GM19452 (cell line): ENCODE measurements around the gene CHAT.

Source experiments
- ATAC-seq: cut with Tn5 transposase; IDR thresholded peaks from one replicate; pipeline ENCODE4 v1.9.1; 2021; ENCODE audit not compliant: unreplicated experiment

CHAT gene

GRCh38 chr10:49628599-49628998 lies 14.8 kb downstream of the CHAT start:
- ATAC-seq, result no peak

- ATAC-seq, result no peak
Observed at GRCh38 chr10:49629431-49629881, 15.6 kb downstream of the CHAT start.

GRCh38 chr10:49631975-49632374 lies 18.1 kb downstream of the CHAT start:
- no peak for ATAC-seq

GRCh38 chr10:49632406-49633317 lies 18.8 kb downstream of the CHAT start:
- no peak for ATAC-seq

- no peak for ATAC-seq
Observed at GRCh38 chr10:49633327-49634068, 19.7 kb downstream of the CHAT start.

GRCh38 chr10:49634069-49634660 lies 20.3 kb downstream of the CHAT start:
- no peak for ATAC-seq

GRCh38 chr10:49642311-49642710 lies 28.5 kb downstream of the CHAT start:
- ATAC-seq, result no peak

DNA sequence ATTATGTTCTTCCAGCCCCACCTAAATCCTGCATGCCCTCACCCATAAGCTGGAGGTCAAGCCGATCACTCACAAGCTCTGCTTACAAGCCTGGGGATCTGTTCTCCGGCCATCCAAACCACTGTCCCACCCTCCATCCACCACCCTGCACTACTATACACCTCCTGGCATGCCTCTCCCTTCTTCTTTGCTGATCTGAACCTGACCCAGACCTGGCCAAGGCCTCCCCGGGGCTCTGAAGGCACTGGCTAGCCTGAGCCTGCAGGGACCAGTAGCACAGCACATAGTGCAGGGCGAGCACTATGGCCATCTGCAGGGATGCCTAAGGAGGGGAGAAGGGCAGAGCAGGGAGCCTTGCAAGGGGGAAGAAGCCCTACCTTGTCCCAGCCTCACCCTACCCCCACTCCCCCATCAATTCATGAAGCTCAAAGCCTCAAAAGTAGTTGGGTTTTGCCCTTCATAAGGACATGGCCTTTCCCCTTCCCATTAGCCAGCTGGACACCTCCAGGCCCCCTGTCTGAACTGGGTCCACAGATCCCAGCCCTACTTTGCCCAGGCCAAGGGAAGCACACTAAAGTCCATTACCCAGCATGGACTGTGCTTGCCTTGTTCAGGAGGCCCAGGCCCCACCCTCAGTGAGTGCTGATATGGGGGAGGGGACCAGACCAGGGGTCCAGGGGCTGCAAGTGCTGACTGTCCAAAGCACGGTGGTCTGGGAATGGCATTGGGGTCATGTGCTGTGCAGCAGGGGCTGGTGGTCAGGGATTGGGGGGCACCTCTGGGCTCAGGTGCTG lies 29.6 kb downstream of the CHAT start:
- ATAC-seq, result no peak

- ATAC-seq, result no peak
Observed at GRCh38 chr10:49644035-49644646, 30.3 kb downstream of the CHAT start.

- no peak for ATAC-seq
Observed at GRCh38 chr10:49645417-49645816, 31.6 kb downstream of the CHAT start.

DNA sequence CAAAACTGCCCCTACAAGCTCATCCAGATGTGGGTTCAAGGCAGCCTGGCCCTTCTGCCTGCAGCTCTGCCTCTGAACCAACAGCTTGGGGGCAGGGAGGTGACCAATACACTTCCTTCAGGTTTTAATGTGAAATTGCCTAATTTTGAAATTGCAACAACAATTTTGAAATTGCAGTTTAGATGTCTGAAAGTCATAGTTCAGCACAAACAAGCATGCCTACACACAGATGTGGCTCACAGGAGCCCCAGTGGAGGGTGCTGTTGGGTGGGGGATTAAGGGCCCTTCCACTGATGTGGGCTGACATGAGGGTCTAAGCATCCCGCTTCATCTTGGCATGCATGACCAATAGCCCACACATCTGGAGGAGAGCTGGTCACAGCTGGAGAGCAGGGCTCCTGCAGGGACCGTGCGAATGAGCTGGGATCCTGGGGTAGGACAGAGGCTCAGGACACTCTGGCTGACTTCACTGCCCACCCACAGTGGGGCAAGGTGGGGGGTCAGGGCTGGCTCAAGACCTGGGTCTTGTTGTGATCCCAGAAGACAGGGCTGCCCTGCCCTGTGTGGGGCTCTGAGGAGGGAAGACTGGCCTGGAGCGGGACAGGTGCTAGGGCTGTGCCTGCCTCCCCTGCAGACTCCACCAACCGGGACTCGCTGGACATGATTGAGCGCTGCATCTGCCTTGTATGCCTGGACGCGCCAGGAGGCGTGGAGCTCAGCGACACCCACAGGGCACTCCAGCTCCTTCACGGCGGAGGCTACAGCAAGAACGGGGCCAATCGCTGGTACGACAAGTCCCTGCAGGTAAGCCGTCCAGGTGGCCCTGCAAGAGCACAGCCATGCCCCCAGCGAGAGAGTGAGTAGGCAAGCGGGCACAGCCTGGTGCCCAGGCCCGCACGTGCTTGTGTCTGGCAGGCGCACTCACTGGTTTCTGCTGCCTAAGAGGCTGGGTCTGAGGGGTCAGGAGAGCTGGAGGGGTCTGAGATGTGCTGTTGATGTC lies 32.3 kb downstream of the CHAT start:
- no peak for ATAC-seq

DNA sequence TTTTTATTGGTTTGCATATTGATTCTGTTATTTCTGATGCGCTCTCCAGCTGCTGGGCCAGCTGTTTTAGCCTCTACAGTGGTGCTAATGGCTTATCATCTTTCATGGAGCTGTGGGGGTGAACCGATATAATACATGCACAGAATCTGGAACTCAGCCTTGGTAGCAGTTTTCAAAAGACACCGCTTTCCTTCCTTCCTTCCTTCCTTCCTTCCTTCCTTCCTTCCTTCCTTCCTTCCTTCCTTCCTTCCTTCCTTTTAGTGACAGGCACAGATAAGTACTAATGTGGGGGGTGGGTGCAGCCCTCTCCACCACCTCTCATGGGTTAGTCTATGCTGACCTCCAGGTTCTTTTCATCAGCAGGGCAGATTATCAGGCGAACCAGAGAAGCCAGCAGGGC lies 33.7 kb downstream of the CHAT start:
- ATAC-seq, result no peak

GRCh38 chr10:49647985-49648795 lies 34.4 kb downstream of the CHAT start:
- ATAC-seq, result no peak

- ATAC-seq, result no peak
Observed at GRCh38 chr10:49649294-49649693, 35.5 kb downstream of the CHAT start.

DNA sequence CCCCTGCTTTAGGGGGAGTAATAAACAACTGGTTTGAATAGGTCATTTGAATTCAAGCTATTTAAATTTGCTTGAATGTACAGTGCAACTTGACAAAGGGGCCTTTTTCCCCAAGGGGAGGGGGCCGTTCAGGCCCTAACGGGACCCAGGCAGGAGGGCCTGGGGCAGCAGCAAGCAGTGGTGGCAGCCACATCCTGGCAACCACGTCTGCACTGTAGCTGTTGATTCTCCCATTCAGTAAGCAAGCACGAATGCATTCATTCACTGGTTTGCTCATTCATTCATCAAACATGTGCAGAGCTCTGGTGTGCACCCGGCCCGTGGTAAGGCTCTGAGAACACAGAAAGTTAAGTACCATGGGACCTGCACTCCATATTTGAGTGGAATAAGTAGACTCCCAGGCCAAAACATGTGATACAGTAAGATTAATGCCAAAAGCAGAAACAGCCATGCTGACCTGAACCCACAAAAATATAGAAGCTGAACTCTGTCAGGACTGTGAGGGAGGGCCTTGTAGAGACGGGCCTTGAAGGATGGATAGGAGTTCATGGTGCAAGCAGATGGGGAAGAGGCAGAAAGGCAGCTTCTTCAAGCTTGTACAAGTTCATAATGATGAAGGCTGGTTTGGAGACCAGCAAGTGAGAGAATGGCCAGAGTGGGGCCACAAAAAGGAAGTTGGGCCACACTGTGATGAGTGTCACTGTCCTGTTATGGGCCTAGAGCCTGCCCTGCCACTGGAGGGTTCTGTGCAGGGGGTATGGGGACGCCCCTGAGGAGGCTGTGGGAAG lies 36.3 kb downstream of the CHAT start:
- ATAC-seq, result no peak

- no peak for ATAC-seq
Observed at GRCh38 chr10:49650724-49651034, 36.8 kb downstream of the CHAT start.

GRCh38 chr10:49651039-49651835 lies 37.4 kb downstream of the CHAT start:
- no peak for ATAC-seq
